Hypothalamus (tissue), 51 donors: ENCODE results near the gene WFDC6.

Experiments
- DNase-seq, 51 donors: peaks; one replicate each; lab custom pipeline; 2025; lab: John Stamatoyannopoulos, UW

WFDC6 gene

DNA sequence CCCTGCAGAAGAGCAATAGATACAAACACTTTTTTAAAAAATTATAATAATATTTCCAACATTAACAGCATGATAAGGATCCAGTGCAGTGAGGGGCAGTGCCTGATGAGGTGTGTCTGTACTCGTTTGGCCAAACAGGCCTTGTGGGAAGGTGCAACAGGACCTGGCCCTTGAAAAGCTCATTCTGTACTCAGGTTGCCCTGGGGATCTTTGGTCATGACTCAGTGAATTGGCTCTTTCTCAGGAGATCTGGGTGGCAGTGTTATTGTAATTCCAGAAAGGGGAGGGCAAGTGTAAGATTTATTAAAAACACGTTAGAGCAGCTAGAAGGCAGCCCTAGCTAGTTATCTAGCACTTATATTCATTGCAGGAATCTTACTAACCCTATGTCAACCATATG is 21.0 kb downstream of the WFDC6 start:
- no peak for DNase-seq

DNA sequence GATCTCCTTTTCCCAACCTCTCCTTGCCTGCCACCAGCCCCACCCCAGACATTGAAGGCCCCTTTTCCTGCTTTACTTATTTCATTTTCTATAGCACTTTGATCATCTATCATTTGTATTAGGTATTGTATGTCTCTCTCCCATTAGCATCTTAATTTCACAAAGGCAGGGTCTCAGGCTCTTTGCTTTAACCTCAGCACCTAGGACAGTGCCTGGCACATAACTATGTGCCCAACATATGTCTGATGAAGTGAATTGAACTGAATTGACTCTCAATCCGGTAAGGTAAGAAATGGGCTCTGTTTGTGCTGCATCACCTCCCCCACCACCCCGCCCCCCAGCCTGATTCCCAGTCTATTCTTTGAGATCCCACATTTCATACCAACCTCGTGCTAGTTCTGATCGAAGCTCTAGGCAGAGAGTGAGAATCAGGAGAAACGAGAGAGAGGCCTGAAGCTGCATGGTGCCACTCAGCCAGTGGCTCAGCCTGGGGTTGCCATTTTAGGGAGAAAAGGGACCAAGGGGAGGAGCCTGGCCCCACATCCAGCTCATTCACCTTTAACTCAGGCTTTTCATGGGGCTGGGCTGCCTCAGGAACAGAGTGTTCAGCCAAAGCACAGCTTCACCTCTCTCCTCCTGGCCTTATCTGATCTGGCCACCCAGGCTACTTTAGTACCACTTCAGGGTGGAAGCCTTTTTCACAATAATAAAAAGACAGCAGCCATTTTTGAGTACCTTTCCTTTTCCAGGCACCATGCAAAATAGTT is 24.0 kb downstream of the WFDC6 start, which contains the start of gene SPINT3:
SPINT3 (minus strand) TSS at position 476 of the 767 bp plus-strand sequence; CDS start at position 462, 14 bp downstream.
- DNase-seq, result no peak

DNA sequence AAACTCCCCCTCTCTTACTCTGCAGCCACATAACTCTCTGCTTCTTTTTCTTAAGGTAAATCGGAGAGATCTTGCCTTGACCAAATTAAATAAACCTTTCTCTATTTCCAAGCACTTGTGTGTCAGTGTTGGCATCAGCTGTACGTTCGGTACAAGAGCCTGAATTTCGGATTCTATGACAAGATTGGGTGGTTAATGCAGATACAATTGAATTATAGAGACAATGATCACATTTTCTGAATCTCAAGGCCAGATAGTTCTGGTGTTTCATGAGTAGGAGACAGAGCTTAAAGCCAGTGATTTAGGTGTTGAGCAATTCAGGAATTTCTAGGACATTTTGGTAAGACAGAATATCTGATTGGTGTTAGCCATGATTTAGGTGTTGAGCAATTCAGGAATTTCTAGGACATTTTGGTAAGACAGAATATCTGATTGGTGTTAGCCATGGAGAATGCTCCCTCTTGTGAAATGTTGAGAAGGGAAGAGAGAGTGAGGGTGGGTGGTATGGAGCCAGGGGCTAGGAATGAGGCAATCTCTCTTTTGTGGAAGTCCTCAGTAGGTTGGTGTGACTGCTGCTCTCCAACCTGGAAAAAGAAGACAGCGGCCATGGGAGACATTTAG is 28.9 kb downstream of the WFDC6 start:
- DNase-seq, result no peak

DNA sequence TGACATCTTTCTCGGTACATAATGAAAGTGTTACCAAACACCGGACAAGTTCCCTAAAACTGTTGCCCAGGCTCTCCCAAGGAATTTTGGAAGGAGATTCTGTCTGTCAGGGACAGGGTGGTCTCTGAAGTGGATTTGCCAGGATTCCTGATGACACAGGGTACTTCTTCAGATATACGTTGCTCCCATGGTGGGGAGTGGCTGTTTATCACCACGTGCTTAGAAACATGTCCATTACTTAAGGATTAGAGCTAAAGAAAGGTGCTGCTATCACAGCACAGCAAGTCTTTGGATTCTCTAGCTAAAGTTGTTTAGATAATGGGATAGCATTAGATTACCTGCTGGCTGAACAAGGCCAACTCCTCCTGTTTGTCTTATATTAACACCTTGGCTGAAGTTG is 30.2 kb downstream of the WFDC6 start:
- DNase-seq, result no peak

DNA sequence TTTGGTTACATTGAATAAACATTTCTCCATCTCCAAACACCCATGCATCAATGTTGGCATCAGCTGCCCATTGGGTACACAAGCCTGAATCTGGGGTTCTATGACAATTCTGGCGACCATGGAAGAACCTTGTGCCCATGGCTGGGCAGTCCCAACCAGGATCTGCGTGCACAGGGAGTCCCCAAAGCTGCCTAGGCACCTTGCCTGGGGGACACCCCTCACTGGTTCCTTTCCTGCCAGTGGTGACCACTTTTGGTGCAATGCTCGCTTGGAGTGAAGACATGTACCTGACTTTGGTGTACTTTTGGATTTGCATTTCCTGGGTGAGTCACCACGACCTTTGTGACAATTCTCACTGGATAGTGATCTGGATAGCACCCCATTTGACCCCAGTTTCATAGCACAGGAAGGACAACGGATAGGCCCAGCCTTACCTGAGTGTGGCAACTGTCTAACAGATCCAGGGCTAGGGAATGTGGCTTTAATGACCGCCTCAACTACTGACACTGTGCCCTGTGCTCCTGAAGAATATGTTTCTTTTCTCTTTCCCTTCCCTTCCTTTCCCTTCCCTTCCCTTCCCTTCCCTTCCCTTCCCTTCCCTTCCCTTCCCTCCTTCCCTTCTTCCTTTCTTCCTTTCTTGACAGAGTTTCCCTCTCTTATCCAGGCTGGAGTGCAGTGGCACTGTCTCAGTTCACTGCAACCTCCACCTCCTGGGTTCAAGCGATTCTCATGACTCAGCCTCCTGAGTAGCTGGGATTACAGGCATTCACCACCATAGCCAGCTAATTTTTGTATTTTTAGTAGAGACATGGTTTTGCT is 31.0 kb downstream of the WFDC6 start:
- no peak for DNase-seq

DNA sequence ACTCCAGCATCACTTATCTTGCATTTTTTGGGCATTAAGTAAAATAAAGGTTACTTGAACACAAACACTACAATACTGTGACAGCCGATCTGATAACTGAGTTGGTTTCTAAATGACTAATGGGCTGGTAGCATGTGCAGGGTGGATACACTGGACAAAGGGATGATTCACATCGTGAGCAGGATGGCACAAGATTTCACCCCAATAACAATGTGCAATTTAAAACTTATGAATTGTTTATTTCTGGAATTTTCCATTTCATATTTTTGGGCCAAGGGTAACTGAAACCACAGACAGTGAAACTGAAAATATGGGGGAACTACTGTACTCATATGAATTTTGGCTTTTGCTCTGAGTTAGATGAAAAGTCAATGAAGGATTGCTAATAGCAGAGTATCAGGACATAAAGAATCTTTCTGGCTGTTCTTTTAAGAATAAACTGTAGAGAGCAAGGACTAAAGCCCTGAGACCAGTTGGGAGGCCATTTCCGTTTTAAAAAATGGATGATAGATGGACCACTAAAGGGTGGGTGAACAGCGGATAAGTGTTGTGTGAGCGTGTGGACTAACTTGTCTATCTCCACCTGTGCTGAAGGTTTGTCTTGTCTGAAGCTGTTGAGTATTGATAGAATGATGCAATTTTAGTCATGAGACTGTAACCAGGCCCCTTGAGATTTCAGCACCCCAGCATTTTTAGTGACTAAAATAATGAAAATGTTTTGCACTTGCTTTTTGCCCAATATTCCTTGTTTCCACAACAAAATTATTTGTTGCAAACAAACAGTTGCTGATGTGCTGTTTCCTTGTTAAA is 32.1 kb downstream of the WFDC6 start:
- DNase-seq, result no peak

DNA sequence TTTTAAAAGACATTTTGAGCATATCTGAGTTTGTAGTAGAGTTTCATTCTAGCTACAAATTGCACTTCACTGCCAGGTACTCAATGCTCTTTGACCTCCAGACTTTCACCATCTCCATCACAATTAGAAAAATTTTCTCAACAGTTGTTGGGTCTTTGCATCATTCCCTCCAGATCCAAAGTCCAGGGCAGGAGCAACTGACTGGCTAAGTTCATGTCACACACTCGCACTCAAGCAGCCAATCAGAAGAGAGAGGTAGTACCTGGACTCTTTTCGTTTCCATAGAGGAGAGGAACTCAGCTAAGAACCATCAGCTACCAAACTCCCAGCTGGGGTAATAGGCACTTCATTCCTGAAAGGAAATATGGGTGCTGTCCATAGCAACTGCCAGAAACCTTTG is 32.9 kb downstream of the WFDC6 start:
- no peak for DNase-seq

DNA sequence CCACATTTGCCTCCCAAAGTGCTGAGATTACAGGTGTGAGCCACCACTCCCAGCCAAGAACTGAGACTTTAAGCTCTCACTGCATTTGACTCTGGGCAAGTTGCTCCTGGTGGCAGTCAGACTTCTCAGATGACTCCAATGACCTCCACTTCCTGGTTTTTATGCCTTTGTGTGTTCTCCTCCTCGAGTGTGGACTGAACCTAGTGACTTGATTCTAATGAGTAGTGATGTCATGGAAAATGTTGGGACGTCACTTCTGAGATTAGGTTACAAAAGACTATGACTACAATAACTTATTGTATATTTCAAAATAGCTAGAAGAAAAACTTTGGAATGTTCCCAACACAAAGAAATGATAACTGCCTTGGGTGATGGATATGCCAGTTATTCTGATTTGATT is 35.9 kb downstream of the WFDC6 start:
- DNase-seq, result no peak

DNA sequence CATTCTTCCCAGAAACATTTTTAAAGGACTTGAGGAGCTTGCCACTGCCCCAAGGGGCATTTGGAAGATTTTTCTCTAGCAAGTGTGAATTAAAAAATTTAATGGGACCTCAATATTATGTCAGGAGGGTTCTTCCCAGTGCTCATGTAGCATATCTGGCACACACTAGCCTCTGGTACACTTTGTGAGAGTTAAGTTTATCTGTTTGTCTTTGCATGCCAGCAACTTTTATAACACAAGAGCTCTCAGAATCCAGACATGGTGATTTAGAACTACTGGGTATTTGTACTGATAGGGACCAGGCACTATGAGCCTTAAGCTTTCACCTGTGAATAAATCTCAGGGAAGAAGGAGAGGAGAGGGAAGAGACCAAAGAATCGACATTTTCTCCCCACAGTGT is 36.7 kb downstream of the WFDC6 start:
- no peak for DNase-seq

DNA sequence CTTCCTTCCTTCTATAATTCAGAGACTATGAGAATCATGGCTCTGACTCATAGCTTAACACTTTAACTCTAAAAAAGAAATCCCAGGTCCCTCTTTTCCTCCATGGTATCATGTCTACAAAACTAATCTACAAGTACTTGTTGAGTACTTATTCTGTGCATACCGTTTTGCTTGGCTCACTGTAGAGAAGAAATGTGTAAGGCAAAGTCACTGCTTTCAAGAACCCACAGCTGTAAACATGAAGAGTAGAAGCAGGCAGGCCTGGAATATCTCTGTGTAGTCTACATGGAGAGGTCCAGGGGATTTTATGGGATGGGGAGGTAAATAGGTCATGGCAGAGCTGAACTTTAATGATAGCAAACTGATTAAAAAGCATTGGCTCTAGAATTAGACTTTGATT is 37.7 kb downstream of the WFDC6 start:
- no peak for DNase-seq

DNA sequence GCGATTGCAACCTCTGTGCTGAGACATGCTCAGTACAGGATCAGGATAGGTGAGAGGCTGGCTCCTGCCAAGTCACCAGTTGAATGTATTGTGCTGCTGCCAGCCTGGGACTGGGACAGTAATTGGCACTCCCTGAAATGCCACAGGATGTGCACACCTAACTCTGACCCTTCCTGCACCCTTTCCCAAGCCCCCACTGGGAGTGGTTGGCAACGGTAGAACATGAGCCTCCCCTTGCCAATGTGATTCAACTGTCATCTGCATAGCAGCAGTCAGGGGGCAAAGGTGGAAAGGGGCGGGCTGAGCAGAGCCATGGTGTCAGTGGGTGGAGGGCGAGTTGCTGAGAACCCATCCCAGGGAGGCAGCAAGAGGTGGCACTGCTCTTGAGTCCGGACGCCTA is 39.3 kb downstream of the WFDC6 start:
- no peak for DNase-seq

DNA sequence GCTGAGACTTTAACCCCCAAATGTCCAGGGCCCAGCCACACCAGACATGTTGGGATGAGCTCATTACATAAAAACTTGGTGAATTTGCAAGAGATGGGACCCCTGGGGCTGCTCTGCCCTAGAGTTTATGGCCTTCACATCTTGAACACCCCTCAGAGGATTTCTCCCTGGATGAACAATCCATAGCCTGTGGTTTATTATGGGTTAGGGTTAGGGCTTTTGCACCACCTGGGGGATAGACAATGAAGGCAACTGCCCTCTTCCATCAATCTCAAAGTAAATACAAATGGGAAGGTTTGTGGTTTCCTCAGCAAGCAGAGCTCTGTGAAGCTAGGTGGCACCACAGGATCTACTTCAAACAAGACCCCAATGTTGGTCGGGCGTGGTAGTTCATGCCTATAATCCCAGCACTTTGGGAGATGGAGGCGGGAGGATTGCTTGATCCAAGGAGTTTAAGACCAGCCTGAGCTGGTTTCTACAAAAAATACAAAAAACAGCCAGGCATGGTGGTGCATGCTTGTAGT is 41.2 kb downstream of the WFDC6 start:
- DNase-seq, result no peak

DNA sequence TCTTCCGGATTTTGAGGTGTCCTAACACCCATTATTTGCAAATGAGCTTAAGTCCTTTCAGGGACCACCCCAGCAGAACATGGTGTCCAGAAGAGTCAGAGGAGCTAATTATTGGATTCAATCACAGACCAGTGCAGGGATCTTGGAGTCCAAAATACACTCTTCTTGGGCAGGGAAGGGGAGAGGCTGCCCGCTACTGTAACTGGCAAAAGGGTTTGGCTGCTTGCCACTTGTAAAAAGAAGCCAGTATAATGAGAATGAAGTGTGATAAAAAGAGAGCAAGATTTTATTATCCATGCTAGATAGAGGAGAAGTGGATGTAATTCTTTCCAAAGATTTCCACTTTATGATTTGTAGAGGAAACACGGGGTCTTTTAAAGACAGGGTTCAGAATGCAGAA is 43.1 kb downstream of the WFDC6 start:
- no peak for DNase-seq

DNA sequence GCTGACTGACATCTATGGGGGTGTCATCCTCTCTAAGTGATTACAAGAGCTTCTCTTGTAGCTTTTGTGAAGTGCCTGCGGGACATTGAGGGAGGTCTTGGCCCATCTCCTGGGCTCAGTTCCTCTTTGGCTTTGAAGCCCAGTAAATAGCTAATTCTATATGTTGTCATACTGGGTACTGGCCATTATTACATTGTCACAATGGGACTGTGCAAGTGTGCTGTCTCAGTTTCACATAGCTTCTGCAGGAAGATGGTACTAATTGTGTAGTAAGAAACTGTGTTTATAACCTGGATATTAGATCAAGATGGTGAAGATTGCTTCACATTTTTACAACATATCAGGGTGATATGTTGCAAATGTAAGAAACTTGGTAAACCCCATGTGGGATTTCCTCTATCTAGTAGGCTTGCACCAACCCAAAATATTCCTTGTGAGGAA is 43.8 kb downstream of the WFDC6 start:
- no peak for DNase-seq

DNA sequence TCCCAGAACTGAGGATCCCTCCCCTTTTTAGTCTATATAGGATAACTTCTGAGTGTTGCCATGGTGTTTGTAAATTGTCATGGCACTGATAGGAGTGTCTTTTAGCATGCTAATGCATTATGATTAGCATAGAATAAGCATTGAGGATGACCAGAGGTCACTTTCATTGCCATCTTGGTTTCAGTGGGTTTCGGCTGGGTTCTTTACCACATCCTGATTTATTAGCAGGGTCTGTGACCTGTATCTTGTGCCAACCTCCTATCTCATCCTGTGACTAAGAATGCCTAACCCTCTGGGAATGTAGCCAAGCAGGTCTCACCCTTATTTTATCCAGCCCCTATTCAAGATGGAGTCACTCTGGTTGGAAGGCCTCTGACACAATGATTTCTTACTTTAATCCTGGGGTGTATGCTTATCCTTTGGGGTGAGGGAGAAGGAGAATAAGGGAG is 50.2 kb downstream of the WFDC6 start:
- no peak for DNase-seq

DNA sequence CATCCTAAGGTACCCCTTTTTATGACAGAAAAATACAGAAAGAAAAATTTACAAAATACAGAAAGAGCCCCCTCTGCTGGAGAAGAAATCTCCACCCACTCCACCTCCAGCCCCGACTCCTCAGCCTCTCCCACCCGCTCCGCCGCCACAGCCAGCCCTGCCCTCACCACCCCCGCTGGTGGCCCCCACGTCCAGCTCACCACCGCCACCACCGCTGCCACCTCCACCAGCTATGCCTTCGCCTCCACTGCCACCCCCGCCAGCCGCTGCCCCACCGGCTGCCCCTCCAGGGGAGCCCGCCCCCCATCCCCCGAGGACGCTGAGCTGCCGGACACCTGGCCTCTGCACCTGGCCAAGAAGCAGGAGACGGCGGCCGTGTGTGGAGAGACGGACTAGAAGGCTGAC is 52.0 kb downstream of the WFDC6 start:
- no peak for DNase-seq

DNA sequence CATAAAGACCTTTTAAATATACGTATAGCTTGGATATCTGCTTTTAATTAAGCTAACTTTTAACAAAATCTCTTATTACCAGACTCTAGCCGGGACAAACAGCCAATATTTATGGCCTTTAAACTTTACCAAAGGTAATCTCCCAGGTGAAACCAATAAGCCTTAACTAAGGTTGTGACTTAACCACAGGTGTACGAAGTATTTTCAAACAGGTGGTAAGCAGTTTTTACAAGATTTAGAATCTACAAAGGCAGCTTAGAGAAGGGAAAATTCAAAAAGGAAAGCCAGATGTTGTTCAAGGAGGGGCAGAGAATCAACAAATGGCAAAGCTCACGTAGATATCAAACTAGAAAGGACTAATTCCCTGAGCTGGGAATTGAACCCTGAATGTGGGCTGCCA is 53.9 kb downstream of the WFDC6 start:
- no peak for DNase-seq

DNA sequence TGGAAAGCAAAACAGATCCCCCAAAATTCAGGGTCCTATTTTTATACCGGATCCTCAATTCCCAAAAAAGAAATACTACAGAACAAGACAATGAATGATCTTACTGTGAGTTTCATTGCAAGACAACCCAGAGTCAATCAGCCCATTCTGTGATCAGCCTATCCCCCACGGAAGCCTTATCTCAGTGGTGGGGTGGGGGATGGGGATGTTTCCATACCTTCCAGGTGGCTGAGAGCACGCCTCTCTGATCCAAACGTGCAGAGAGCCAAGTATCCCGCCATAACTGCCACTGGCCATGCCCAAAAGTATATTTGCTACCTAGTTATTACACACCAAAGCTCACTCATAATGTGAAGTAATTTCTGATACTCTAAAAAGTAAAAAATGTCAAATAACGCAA is 54.6 kb downstream of the WFDC6 start:
- no peak for DNase-seq
